Lung (tissue), 12 donors: ENCODE measurements around the gene NOTCH2. TPM values are rescaled to one million over a fixed set of nuclear protein-coding genes. Genes with fewer than 3 reads are reported as not detected.

Experiments
- ATAC-seq: fragments of 200-7000 bp; cut with Tn5 transposase; one replicate; pipeline ENCODE4 v1.9.1; 2020; ENCODE audit warnings: moderate number of reproducible peaks; ENCODE audit not compliant: insufficient read depth, low FRiP score
- DNase-seq, 3 donors: peaks; one replicate each; pipeline ENCODE4 v3.0.0-alpha.2; 2013 to 2017
- H3K27ac ChIP-seq, 2 donors: one replicate each; pipeline ENCODE4 v1.5.1; 2013; ENCODE audit warnings: mild to moderate bottlenecking in 2 of 2, moderate library complexity in 2 of 2, control low read depth in 1 of 2, inconsistent platforms in 1 of 2, low read depth in 1 of 2, low read length in 1 of 2
- H3K27me3 ChIP-seq, 3 donors: one replicate each; pipeline ENCODE4 v1.5.1; 2013; ENCODE audit warnings: low read length in 2 of 3; ENCODE audit not compliant: control insufficient read depth in 3 of 3, insufficient read depth in 3 of 3
- H3K36me3 ChIP-seq, 4 donors: one replicate each; pipeline ENCODE4 v1.5.1; 2013; ENCODE audit warnings: low read length in 4 of 4, mild to moderate bottlenecking in 1 of 4, moderate library complexity in 1 of 4; ENCODE audit not compliant: control insufficient read depth in 4 of 4, insufficient read depth in 4 of 4
- H3K4me1 ChIP-seq, 5 donors: one replicate each; pipeline ENCODE4 v1.5.1; 2013; ENCODE audit warnings: low read length in 5 of 5, mild to moderate bottlenecking in 2 of 5, moderate library complexity in 1 of 5; ENCODE audit not compliant: control insufficient read depth in 5 of 5, insufficient read depth in 5 of 5
- H3K4me3 ChIP-seq: one replicate; pipeline ENCODE4 v1.5.1; 2013; ENCODE audit warnings: mild to moderate bottlenecking, control low read depth, moderate library complexity
- H3K9ac ChIP-seq, 2 donors: one replicate each; pipeline ENCODE4 v1.5.1; 2013; ENCODE audit warnings: low read length in 2 of 2, control low read depth in 1 of 2; ENCODE audit not compliant: insufficient read depth in 1 of 2
- H3K9me3 ChIP-seq, 4 donors: one replicate each; pipeline ENCODE4 v1.5.1; 2013; ENCODE audit warnings: low read length in 3 of 4, mild to moderate bottlenecking in 1 of 4, moderate library complexity in 1 of 4; ENCODE audit not compliant: control insufficient read depth in 4 of 4, insufficient read depth in 3 of 4
- WGBS, 2 donors: extraction: QIAGEN DNeasy Blood & Tissue Kit; methylation state at CpG; one replicate each; pipeline ENCODE4 v1.1.7; 2013; 5-methylcytosine and 5-hydroxymethylcytosine counted together
- polyA plus RNA-seq, 2 donors: library from polyadenylated mRNA; stranded (reverse); fragments of 200-250 nt; gene quantifications; one replicate each; pipeline ENCODE4 v1.2.1, GENCODE V29; 2013
- total RNA-seq, 2 donors: library from RNA; depleted of rRNA in 1 of 2; stranded (reverse); fragments of >200 nt in 1 of 2; gene quantifications; one replicate each; pipeline ENCODE4 v1.2.1, GENCODE V29; 2014 to 2021
- TF ChIP-seq, protein P1 (sequence below): IDR thresholded peaks from 2 replicates; pipeline ENCODE4 v1.5.1; 2012; ENCODE audit warnings: mild to moderate bottlenecking; ENCODE audit errors: control extremely low read depth, extremely low read depth
- donor health status: control.
- donor health status: control.
- donor health status: Bipolar disorder and iron deficiency.
- donor health status: healthy.
- donor health status: DM: yes; HTN: yes; CAD: no.

NOTCH2 gene
- total and polyA plus RNA-seq, 4 donors: 6.8 to 179 (median 80.3) TPM

DNA sequence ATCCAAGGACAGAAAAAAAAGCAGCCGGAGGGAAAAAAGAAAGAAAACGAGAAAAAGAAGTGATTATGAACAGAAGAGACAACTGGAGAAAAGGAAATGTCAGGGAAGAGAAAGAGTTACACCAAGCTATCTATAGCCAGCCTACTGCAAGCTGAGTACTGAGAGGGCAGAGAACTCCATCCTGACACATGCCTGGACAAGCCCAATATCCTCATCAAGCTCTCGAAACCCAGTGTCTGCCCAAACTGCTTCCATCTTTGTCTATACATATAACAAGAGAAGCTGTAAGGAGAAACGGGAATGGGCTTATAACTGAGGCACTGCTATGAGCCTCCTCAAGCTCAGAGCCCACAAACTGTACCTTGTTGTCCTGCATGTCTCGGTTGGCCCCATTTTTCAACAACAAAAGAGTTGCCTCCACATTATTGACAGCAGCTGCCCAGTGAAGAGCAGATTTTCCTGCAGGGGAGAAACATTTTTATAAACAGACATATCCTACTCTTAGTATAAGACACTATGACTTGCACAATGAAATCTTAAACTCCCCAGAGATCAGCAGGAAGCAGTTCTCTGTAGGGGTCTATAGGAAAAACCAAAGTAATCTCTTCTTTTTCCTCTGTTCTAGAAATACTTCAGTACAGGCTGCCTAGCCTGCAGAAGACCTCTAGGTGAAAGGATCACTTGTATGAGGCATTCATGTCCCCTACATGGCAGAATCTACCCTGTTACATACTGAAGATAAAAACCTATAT, 152.0 kb downstream of the NOTCH2 start:
- Histone ChIP-seq H3K27ac (no peak overlapping the region), H3K27me3 (no peaks in the 10 kb centered on the region), H3K4me3 (no peak overlapping the region), H3K9ac (no peak overlapping the region), H3K36me3 (peaks cover 34 to 76% (median 50%) of the 10 kb centered on the region in 4 donors), H3K4me1 (no peaks in the 10 kb centered on the region), H3K9me3 (no peaks in the 10 kb centered on the region)
- TF ChIP-seq, protein P1, sequence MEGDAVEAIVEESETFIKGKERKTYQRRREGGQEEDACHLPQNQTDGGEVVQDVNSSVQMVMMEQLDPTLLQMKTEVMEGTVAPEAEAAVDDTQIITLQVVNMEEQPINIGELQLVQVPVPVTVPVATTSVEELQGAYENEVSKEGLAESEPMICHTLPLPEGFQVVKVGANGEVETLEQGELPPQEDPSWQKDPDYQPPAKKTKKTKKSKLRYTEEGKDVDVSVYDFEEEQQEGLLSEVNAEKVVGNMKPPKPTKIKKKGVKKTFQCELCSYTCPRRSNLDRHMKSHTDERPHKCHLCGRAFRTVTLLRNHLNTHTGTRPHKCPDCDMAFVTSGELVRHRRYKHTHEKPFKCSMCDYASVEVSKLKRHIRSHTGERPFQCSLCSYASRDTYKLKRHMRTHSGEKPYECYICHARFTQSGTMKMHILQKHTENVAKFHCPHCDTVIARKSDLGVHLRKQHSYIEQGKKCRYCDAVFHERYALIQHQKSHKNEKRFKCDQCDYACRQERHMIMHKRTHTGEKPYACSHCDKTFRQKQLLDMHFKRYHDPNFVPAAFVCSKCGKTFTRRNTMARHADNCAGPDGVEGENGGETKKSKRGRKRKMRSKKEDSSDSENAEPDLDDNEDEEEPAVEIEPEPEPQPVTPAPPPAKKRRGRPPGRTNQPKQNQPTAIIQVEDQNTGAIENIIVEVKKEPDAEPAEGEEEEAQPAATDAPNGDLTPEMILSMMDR: no peak
- DNase-seq: no peak
- ATAC-seq: no peak
- 74 to 95% methylated on average over 5 of the region's 5 CpGs for WGBS, 2 donors

DNA sequence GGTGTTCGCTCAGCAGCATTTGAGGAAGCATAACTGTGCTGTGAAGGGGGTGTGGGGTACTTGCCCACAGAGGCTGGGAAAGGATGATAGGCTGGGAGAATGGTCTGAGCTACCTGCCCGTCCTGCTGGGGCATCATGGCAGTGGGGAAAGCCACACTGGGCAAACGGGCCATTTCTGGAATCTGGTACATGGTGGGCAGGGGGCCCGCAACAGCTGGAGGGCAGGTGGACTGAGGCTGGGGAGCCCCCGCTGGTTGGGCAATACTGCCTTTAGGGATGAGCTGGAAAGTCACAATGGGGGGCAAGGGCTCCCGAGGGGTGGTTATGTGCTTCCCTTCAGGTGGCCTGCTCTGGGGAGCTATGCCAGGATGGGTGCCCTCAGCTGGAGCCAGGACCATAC, 153.9 kb downstream of the NOTCH2 start:
- ATAC-seq (no peak), DNase-seq (no peak)
- no peaks in the 10 kb centered on the region for H3K4me1 ChIP-seq
- no peaks in the 10 kb centered on the region for H3K27me3 ChIP-seq
- no peak overlapping the region for H3K9ac ChIP-seq
- TF ChIP-seq, protein P1: no peak
- H3K36me3 ChIP-seq: peaks cover 23 to 58% (median 38%) of the 10 kb centered on the region in 4 donors
- 91 to 95% methylated on average over 6 of the region's 6 CpGs for WGBS, 2 donors
- no peaks in the 10 kb centered on the region for H3K9me3 ChIP-seq
- no peak overlapping the region for H3K27ac ChIP-seq
- H3K4me3 ChIP-seq: no peak overlapping the region

- 38 to 94% methylated on average over 1 of the region's 1 CpG for WGBS, 2 donors
- no peak for ATAC-seq
- no peak for DNase-seq
- no peaks in the 10 kb centered on the region for H3K4me1 ChIP-seq
- H3K27me3 ChIP-seq: no peaks in the 10 kb centered on the region
- TF ChIP-seq, protein P1: no peak
- no peak overlapping the region for H3K27ac ChIP-seq
- no peak overlapping the region for H3K4me3 ChIP-seq
- no peak overlapping the region for H3K9ac ChIP-seq
- peaks cover 19 to 50% (median 30%) of the 10 kb centered on the region in 4 donors for H3K36me3 ChIP-seq
- no peaks in the 10 kb centered on the region for H3K9me3 ChIP-seq
Observed at GRCh38 chr1:119914071-119914470, 155.4 kb downstream of the NOTCH2 start.
